ENCODE measurements around the gene LGI2. TPM values are rescaled to one million over a fixed set of nuclear protein-coding genes. Genes with fewer than 3 reads are reported as not detected.

Gene LGI2
- polyA plus RNA-seq, 1 of the 3 experiments (the other 2 are of a cell fraction): not detected

DNA sequence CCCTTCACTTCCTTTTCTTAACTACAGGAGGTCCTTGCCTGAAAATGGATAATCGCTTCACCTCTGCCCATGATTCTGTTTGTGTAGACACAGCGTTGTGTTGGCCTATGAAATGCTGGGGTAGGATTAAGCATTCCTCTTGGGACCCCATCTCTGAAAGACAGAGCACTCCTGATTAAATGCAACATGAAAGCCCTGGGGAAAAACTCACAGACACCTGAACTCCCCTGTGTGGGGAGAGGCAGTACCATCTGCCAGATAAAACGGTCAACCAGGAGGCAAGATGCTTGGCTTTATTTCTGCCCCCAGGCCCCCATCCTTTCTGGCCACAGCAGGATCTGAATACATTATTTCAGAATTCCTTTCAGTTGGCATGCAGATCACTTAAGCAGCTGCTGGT is 1.9 kb downstream of the LGI2 start:
- H3K9me3 ChIP-seq: no peaks in the 10 kb centered on the region
- H3K9me2 ChIP-seq: no peaks in the 10 kb centered on the region
- H4K20me1 ChIP-seq (ENCODE audit: insufficient read depth): no peaks in the 10 kb centered on the region
- H3K27ac ChIP-seq (ENCODE audit: low read depth in 2 of 2, low read length in 1 of 2): no peak overlapping the region
- DNase-seq: no peak
- TF ChIP-seq, protein P1, sequence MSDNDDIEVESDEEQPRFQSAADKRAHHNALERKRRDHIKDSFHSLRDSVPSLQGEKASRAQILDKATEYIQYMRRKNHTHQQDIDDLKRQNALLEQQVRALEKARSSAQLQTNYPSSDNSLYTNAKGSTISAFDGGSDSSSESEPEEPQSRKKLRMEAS (IDR thresholded peaks at IDR 0.05; ENCODE audit: low read depth): no peak
- no peaks in the 10 kb centered on the region for H3K79me2 ChIP-seq (ENCODE audit: insufficient read depth)
- H3K27me3 ChIP-seq (ENCODE audit: insufficient read depth): peaks cover 64% of the 10 kb centered on the region
- WGBS (ENCODE audit: low lambda C conversion rate): 56% methylated on average over 3 of the region's 3 CpGs
- no peaks in the 10 kb centered on the region; a peak in 1 of 4 replicates for H3K4me1 ChIP-seq (ENCODE audit: control insufficient read depth in 1 of 2, insufficient read depth in 2 of 2, low read depth in 1 of 2, low read length in 1 of 2)
- CTCF ChIA-PET: interaction anchor here (1.0 kb wide), 1 partner anchor 116 kb away, joined by 3 read pairs; no protein-coding TSS in a partner anchor
- no peaks in the 10 kb centered on the region for H3K36me3 ChIP-seq (replicated peaks in 1 of 2; ENCODE audit: control insufficient read depth in 1 of 2, insufficient read depth in 2 of 2, low read length in 1 of 2)
- POLR2A ChIA-PET: no interaction called here
- H2AFZ ChIP-seq (ENCODE audit: low read depth): no peak overlapping the region
- no peak overlapping the region for H3K4me2 ChIP-seq
- H3F3A ChIP-seq (replicated peaks; ENCODE audit: insufficient read depth): no peaks in the 10 kb centered on the region
- no peak overlapping the region for H3K9ac ChIP-seq
- H3K4me3 ChIP-seq (ENCODE audit: low read depth in 2 of 2, low read length in 1 of 2): no peak overlapping the region

GRCh38 chr4:25022766-25023165 is 8.0 kb downstream of the LGI2 start:
- 0% methylated on average over 1 of the region's 1 CpG for WGBS (ENCODE audit: low lambda C conversion rate)
- Histone ChIP-seq H3K27me3 (ENCODE audit: insufficient read depth) (peaks cover 31% of the 10 kb centered on the region), H3K4me2 (no peak overlapping the region), H2AFZ (ENCODE audit: low read depth) (no peak overlapping the region), H3K9me2 (no peaks in the 10 kb centered on the region), H3K36me3 (replicated peaks in 1 of 2; ENCODE audit: control insufficient read depth in 1 of 2, insufficient read depth in 2 of 2, low read length in 1 of 2) (no peaks in the 10 kb centered on the region), H3K79me2 (ENCODE audit: insufficient read depth) (no peaks in the 10 kb centered on the region), H3K9ac (no peak overlapping the region), H3K4me3 (ENCODE audit: low read depth in 2 of 2, low read length in 1 of 2) (no peak overlapping the region), H4K20me1 (ENCODE audit: insufficient read depth) (no peaks in the 10 kb centered on the region), H3K9me3 (no peaks in the 10 kb centered on the region), H3K27ac (ENCODE audit: low read depth in 2 of 2, low read length in 1 of 2) (no peak overlapping the region), H3F3A (replicated peaks; ENCODE audit: insufficient read depth) (no peaks in the 10 kb centered on the region), H3K4me1 (ENCODE audit: control insufficient read depth in 1 of 2, insufficient read depth in 2 of 2, low read depth in 1 of 2, low read length in 1 of 2) (0 out of 4 replicates have a peak, but pooled peaks cover 0 to 4% of the 10 kb centered on the region in 2 experiments)
- DNase-seq: no peak
- CTCF ChIA-PET: no interaction called here
- POLR2A ChIA-PET: no interaction called here
- TF ChIP-seq NFIC (IDR thresholded peaks at IDR 0.05; ENCODE audit: borderline replicate concordance): no peak

DNA sequence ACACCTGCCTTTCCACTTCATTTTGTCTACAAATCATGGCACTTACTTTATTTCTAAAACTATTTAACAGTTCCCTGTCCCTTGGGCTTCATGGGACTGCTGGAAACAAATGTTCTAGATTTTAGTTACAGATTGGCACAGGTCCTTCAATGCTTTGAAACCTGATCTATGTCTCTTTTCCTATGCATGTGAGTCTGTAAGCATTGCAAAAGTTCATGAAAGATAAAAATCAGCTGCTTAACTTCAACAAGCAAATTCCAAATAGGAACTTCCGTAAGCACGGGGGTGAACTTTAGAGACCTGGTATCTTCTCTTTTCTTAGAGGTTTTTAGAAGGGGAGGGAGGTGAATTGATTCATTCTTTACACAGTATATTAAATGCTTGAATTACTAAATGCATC is 9.5 kb downstream of the LGI2 start:
- H2AFZ ChIP-seq (ENCODE audit: low read depth): no peak overlapping the region
- H3K9me3 ChIP-seq: no peaks in the 10 kb centered on the region
- TF ChIP-seq EZH2phosphoT487 (IDR thresholded peaks at IDR 0.05; ENCODE audit: borderline replicate concordance, low read depth): no peak
- no peak for TF ChIP-seq TEAD4 (IDR thresholded peaks at IDR 0.05; ENCODE audit: borderline replicate concordance, insufficient read depth)
- TF ChIP-seq SMC3 (IDR thresholded peaks at IDR 0.05; ENCODE audit: low read depth, low read length): no peak
- no peak for TF ChIP-seq TCF12 (IDR thresholded peaks at IDR 0.05)
- TF ChIP-seq NRF1 (IDR thresholded peaks at IDR 0.05; ENCODE audit: low read depth, low read length): no peak
- TF ChIP-seq, protein P2, sequence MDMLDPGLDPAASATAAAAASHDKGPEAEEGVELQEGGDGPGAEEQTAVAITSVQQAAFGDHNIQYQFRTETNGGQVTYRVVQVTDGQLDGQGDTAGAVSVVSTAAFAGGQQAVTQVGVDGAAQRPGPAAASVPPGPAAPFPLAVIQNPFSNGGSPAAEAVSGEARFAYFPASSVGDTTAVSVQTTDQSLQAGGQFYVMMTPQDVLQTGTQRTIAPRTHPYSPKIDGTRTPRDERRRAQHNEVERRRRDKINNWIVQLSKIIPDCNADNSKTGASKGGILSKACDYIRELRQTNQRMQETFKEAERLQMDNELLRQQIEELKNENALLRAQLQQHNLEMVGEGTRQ (IDR thresholded peaks at IDR 0.05; ENCODE audit: borderline replicate concordance, low read depth, low read length): no peak
- no peak for TF ChIP-seq RCOR1 (IDR thresholded peaks at IDR 0.05; ENCODE audit: low read length)
- TF ChIP-seq RAD21 (IDR thresholded peaks at IDR 0.05; ENCODE audit: low read length): no peak
- TF ChIP-seq ELF1 (IDR thresholded peaks at IDR 0.05): no peak
- no peak for TF ChIP-seq TAF1 (IDR thresholded peaks at IDR 0.05; ENCODE audit: borderline replicate concordance, low read depth, low read length)
- TF ChIP-seq YY1 (IDR thresholded peaks at IDR 0.05; ENCODE audit: low read depth): no peak
- TF ChIP-seq NFIC (IDR thresholded peaks at IDR 0.05; ENCODE audit: borderline replicate concordance): no peak
- TF ChIP-seq, protein P3, sequence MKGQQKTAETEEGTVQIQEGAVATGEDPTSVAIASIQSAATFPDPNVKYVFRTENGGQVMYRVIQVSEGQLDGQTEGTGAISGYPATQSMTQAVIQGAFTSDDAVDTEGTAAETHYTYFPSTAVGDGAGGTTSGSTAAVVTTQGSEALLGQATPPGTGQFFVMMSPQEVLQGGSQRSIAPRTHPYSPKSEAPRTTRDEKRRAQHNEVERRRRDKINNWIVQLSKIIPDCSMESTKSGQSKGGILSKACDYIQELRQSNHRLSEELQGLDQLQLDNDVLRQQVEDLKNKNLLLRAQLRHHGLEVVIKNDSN (IDR thresholded peaks at IDR 0.05; ENCODE audit: borderline replicate concordance, low read depth): no peak
- TF ChIP-seq POLR2AphosphoS5 (IDR thresholded peaks at IDR 0.05; ENCODE audit: low read depth, low read length): no peak
- TF ChIP-seq JUND (IDR thresholded peaks at IDR 0.05): no peak
- CTCF ChIA-PET: no interaction called here
- WGBS (ENCODE audit: low lambda C conversion rate): 25% methylated on average over 2 of the region's 2 CpGs
- H3K9me2 ChIP-seq: no peaks in the 10 kb centered on the region
- peaks cover 21% of the 10 kb centered on the region for H3K27me3 ChIP-seq (ENCODE audit: insufficient read depth)
- H3K4me2 ChIP-seq: no peak overlapping the region
- H3K27ac ChIP-seq (ENCODE audit: low read depth in 2 of 2, low read length in 1 of 2): no peak overlapping the region
- H3F3A ChIP-seq (replicated peaks; ENCODE audit: insufficient read depth): no peaks in the 10 kb centered on the region
- H3K36me3 ChIP-seq (replicated peaks in 1 of 2; ENCODE audit: control insufficient read depth in 1 of 2, insufficient read depth in 2 of 2, low read length in 1 of 2): no peaks in the 10 kb centered on the region
- POLR2A ChIA-PET: no interaction called here
- H3K4me3 ChIP-seq (ENCODE audit: low read depth in 2 of 2, low read length in 1 of 2): no peak overlapping the region
- no peaks in the 10 kb centered on the region for H4K20me1 ChIP-seq (ENCODE audit: insufficient read depth)
- no peak for DNase-seq
- no peak overlapping the region for H3K9ac ChIP-seq
- H3K79me2 ChIP-seq (ENCODE audit: insufficient read depth): no peaks in the 10 kb centered on the region
- H3K4me1 ChIP-seq (ENCODE audit: control insufficient read depth in 1 of 2, insufficient read depth in 2 of 2, low read depth in 1 of 2, low read length in 1 of 2): 0 out of 4 replicates have a peak, but pooled peaks cover 0 to 4% of the 10 kb centered on the region in 2 experiments

Data from SK-N-SH (cell line).